ENCODE data around the gene SNTG2. TPM values are rescaled to one million over a fixed set of nuclear protein-coding genes. Genes with fewer than 3 reads are reported as not detected.

SNTG2 gene
- total RNA-seq, 3 donors from 2014 or later (not counting 1 experiment from before 2014, with no cell fraction given), result not detected

GRCh38 chr2:1308678-1309077, 358.0 kb downstream of the SNTG2 start:
- H3K27me3 ChIP-seq (ENCODE audit: control insufficient read depth, insufficient read depth, low read length), result no peaks in the 10 kb centered on the region
- ATAC-seq, result no peak
- intact Hi-C loops (cut with micrococcal nuclease), result no loop called here
- no peaks in the 10 kb centered on the region for H3K9me3 ChIP-seq (ENCODE audit: control insufficient read depth, insufficient read depth, low read length)
- Mint-ChIP-seq H3K9me3 (no peaks in the 10 kb centered on the region), H3K36me3 (no peaks in the 10 kb centered on the region), H3K27me3 (ENCODE audit: low read depth in 2 of 2) (peaks cover 0 to 4% of the 10 kb centered on the region in 2 donors), H3K4me1 (no peaks in the 10 kb centered on the region), H3K27ac (no peak overlapping the region), H3K4me3 (no peak overlapping the region)
- H3K27ac ChIP-seq (ENCODE audit: low read length), result no peak overlapping the region
- no peak for TF ChIP-seq CTCF (IDR thresholded peaks at IDR 0.05)
- 98% methylated on average over 7 of the region's 8 CpGs for WGBS (ENCODE audit: insufficient coverage)
- DNase-seq, result no peak
- no peak overlapping the region for H3K4me3 ChIP-seq (ENCODE audit: low read length)
- H3K36me3 ChIP-seq (ENCODE audit: control insufficient read depth, insufficient read depth, low read length), result no peaks in the 10 kb centered on the region
- H3K4me1 ChIP-seq (ENCODE audit: control insufficient read depth, insufficient read depth, low read length), result no peaks in the 10 kb centered on the region

- intact Hi-C loops (cut with micrococcal nuclease), result no loop called here
- no peak for TF ChIP-seq CTCF (IDR thresholded peaks at IDR 0.05)
- H3K4me3 Mint-ChIP-seq, result no peak overlapping the region
- peaks cover 0 to 4% of the 10 kb centered on the region in 2 donors for H3K27me3 Mint-ChIP-seq (ENCODE audit: low read depth in 2 of 2)
- no peak for ATAC-seq
- H3K27ac Mint-ChIP-seq, result no peak overlapping the region
- H3K36me3 Mint-ChIP-seq, result no peaks in the 10 kb centered on the region
- H3K4me1 Mint-ChIP-seq, result no peaks in the 10 kb centered on the region
- no peak overlapping the region for H3K27ac ChIP-seq (ENCODE audit: low read length)
- no peak overlapping the region for H3K4me3 ChIP-seq (ENCODE audit: low read length)
- H3K9me3 Mint-ChIP-seq, result no peaks in the 10 kb centered on the region
- no peaks in the 10 kb centered on the region for H3K36me3 ChIP-seq (ENCODE audit: control insufficient read depth, insufficient read depth, low read length)
- no peaks in the 10 kb centered on the region for H3K4me1 ChIP-seq (ENCODE audit: control insufficient read depth, insufficient read depth, low read length)
- 80% methylated on average over 3 of the region's 3 CpGs for WGBS (ENCODE audit: insufficient coverage)
- no peaks in the 10 kb centered on the region for H3K27me3 ChIP-seq (ENCODE audit: control insufficient read depth, insufficient read depth, low read length)
- no peaks in the 10 kb centered on the region for H3K9me3 ChIP-seq (ENCODE audit: control insufficient read depth, insufficient read depth, low read length)
- no peak for DNase-seq
Measured at GRCh38 chr2:1309507-1309906, 358.9 kb downstream of the SNTG2 start.

GRCh38 chr2:1310202-1310601, 359.6 kb downstream of the SNTG2 start:
- Mint-ChIP-seq H3K4me1 (no peaks in the 10 kb centered on the region), H3K4me3 (no peak overlapping the region), H3K36me3 (no peaks in the 10 kb centered on the region), H3K27me3 (ENCODE audit: low read depth in 2 of 2) (peaks cover 0 to 4% of the 10 kb centered on the region in 2 donors), H3K27ac (no peak overlapping the region), H3K9me3 (no peaks in the 10 kb centered on the region)
- DNase-seq, result no peak
- no peaks in the 10 kb centered on the region for H3K36me3 ChIP-seq (ENCODE audit: control insufficient read depth, insufficient read depth, low read length)
- no peak for ATAC-seq
- no peaks in the 10 kb centered on the region for H3K9me3 ChIP-seq (ENCODE audit: control insufficient read depth, insufficient read depth, low read length)
- H3K27me3 ChIP-seq (ENCODE audit: control insufficient read depth, insufficient read depth, low read length), result no peaks in the 10 kb centered on the region
- TF ChIP-seq CTCF (IDR thresholded peaks at IDR 0.05), result no peak
- intact Hi-C loops (cut with micrococcal nuclease), result no loop called here
- no peaks in the 10 kb centered on the region for H3K4me1 ChIP-seq (ENCODE audit: control insufficient read depth, insufficient read depth, low read length)
- H3K4me3 ChIP-seq (ENCODE audit: low read length), result no peak overlapping the region
- H3K27ac ChIP-seq (ENCODE audit: low read length), result no peak overlapping the region
- 91% methylated on average over 6 of the region's 7 CpGs for WGBS (ENCODE audit: insufficient coverage)

- DNase-seq, result no peak
- ATAC-seq, result no peak
- Histone ChIP-seq H3K4me1 (ENCODE audit: control insufficient read depth, insufficient read depth, low read length) (no peaks in the 10 kb centered on the region), H3K27me3 (ENCODE audit: control insufficient read depth, insufficient read depth, low read length) (no peaks in the 10 kb centered on the region), H3K27ac (ENCODE audit: low read length) (no peak overlapping the region), H3K9me3 (ENCODE audit: control insufficient read depth, insufficient read depth, low read length) (no peaks in the 10 kb centered on the region), H3K4me3 (ENCODE audit: low read length) (no peak overlapping the region), H3K36me3 (ENCODE audit: control insufficient read depth, insufficient read depth, low read length) (no peaks in the 10 kb centered on the region)
- H3K36me3 Mint-ChIP-seq, result no peaks in the 10 kb centered on the region
- H3K27me3 Mint-ChIP-seq (ENCODE audit: low read depth in 2 of 2), result peaks cover 0 to 6% of the 10 kb centered on the region in 2 donors
- H3K4me1 Mint-ChIP-seq, result no peaks in the 10 kb centered on the region
- H3K4me3 Mint-ChIP-seq, result no peak overlapping the region
- H3K27ac Mint-ChIP-seq, result no peak overlapping the region
- TF ChIP-seq CTCF (IDR thresholded peaks at IDR 0.05), result no peak
- intact Hi-C loops (cut with micrococcal nuclease), result no loop called here
- no peaks in the 10 kb centered on the region for H3K9me3 Mint-ChIP-seq
- WGBS (ENCODE audit: insufficient coverage), result 93% methylated on average over 10 of the region's 10 CpGs
Measured at GRCh38 chr2:1310866-1311265, 360.2 kb downstream of the SNTG2 start.

All from natural killer cell (primary cell).